ENCODE results near the gene FAM131B. TPM values are rescaled to one million over a fixed set of nuclear protein-coding genes. Genes with fewer than 3 reads are reported as not detected.
"Not testable (repeated sequence)": the region's sequence is repeated elsewhere in the genome, so short reads cannot be mapped to it uniquely, and the experiment has no call there.

FAM131B gene
- total and polyA plus RNA-seq, 11 donors = 0.15 to 0.79 (median 0.40) TPM

DNA sequence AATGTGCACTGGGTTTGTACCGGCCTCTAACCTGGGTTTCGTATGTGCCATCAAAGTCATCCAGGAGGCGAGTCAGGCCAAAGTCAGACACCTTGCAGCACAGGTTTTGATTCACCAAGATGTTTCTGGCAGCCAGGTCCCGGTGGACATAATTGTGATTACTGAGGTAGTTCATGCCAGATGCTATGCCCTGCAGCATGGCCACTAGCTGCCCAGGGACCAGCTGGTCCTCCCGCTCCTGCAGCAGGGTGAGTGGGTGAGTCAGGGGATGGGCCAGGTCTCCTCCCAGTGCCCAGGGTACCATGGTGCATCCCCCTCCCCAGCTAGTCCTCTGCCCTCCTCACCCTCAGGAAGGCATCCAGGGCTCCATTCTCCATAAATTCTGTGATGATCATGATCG is 32.3 kb upstream of the FAM131B start:
- intact Hi-C loops (cut with DNase I) = no loop called here
- Histone ChIP-seq H3K36me3 (peaks cover 0 to 30% (median 15%) of the 10 kb centered on the region in 9 donors), H3K9me3 (no peaks in the 10 kb centered on the region), H3K27ac (no peak overlapping the region), H3K27me3 (no peaks in the 10 kb centered on the region), H3K4me3 (no peak overlapping the region), H3K4me1 (peaks cover 2 to 63% (median 46%) of the 10 kb centered on the region in 12 donors)
- ATAC-seq (no peak), DNase-seq (no peak)
- TF ChIP-seq POLR2A (IDR thresholded peaks at IDR 0.05) (no peak), CTCF (IDR thresholded peaks at IDR 0.05) (no peak)
- 80 to 90% (median 85%) methylated on average over 5 to 6 of the region's 6 CpGs for WGBS, 4 donors

GRCh38 chr7:143394068-143394467 is 31.6 kb upstream of the FAM131B start:
- Histone ChIP-seq H3K4me1 (peaks cover 2 to 70% (median 48%) of the 10 kb centered on the region in 12 donors), H3K9me3 (no peaks in the 10 kb centered on the region), H3K27ac (no peak overlapping the region), H3K27me3 (no peaks in the 10 kb centered on the region), H3K36me3 (peaks cover 0 to 37% (median 22%) of the 10 kb centered on the region in 9 donors), H3K4me3 (no peak overlapping the region)
- ATAC-seq (no peak), DNase-seq (no peak)
- 96 to 97% (median 96%) methylated on average over 6 of the region's 6 CpGs for WGBS, 4 donors
- TF ChIP-seq POLR2A (IDR thresholded peaks at IDR 0.05) (no peak), CTCF (IDR thresholded peaks at IDR 0.05) (no peak)
- intact Hi-C loops (cut with DNase I) = no loop called here

DNA sequence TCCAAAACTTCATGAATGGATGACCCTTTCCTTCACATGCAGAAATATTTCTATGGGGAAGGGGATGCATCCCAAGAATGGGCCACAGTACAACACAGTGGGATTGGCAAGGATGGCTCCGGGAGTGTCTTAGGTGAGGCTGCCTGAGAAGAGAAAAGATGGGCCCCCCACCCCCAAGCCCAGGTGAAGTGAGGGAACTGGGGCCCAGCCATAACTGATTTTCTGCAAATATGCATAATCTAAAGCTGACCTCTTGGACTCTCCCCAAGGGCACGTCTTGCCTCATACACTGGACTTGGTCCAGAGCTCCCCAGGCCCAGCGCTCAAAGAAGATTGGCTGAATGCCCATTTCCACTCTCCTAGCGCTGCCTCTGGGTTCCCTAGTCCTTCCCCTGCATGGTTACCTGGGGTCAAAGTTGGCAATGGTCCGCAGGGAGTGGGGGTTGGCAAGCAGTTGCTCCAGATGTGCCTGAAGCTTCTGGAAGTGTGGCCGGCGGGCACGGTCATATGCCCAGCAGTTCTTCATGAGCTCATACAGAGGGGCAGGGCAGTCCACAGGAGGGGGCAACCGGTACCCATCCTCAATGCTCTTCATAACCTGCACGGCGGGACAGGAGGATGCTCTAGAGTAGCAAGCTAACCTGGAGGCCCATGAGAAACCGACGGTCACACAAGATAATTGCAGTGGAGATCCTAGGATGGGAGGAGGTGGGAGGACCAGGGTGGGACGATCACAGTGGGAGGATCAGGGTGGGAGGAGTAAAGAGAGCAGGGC is 30.9 kb upstream of the FAM131B start:
- Histone ChIP-seq H3K4me3 (no peak overlapping the region), H3K27ac (peak overlapping the region in 2 of 12 donors; percentile 81 to 94), H3K9me3 (no peaks in the 10 kb centered on the region), H3K4me1 (peaks cover 2 to 76% (median 48%) of the 10 kb centered on the region in 12 donors), H3K36me3 (peaks cover 0 to 43% (median 28%) of the 10 kb centered on the region in 9 donors), H3K27me3 (no peaks in the 10 kb centered on the region)
- peak in 2 of 5 donors; percentile 19 to 37 for DNase-seq
- 77 to 81% (median 79%) methylated on average over 13 to 14 of the region's 14 CpGs for WGBS, 4 donors
- no peak for TF ChIP-seq CTCF (IDR thresholded peaks at IDR 0.05)
- no peak for TF ChIP-seq POLR2A (IDR thresholded peaks at IDR 0.05)
- no peak for ATAC-seq
- intact Hi-C loops (cut with DNase I) = no loop called here

- WGBS, 4 donors = 84 to 93% (median 90%) methylated on average over 6 of the region's 6 CpGs
- no peak for TF ChIP-seq CTCF (IDR thresholded peaks at IDR 0.05)
- no peak for TF ChIP-seq POLR2A (IDR thresholded peaks at IDR 0.05)
- no peak overlapping the region for H3K4me3 ChIP-seq
- ATAC-seq = no peak
- H3K4me1 ChIP-seq = peaks cover 2 to 81% (median 48%) of the 10 kb centered on the region in 12 donors
- H3K27me3 ChIP-seq = no peaks in the 10 kb centered on the region
- no peak for DNase-seq
- H3K36me3 ChIP-seq = peaks cover 0 to 49% (median 34%) of the 10 kb centered on the region in 9 donors
- H3K9me3 ChIP-seq = no peaks in the 10 kb centered on the region
- intact Hi-C loops (cut with DNase I) = no loop called here
- H3K27ac ChIP-seq = peak overlapping the region in 11 of 12 donors; percentile 72 to 99 (median 85)
Measured at GRCh38 chr7:143392875-143393266, 30.4 kb upstream of the FAM131B start.

GRCh38 chr7:143392427-143392826 is 29.9 kb upstream of the FAM131B start:
- ATAC-seq; H3K27me3 ChIP-seq; H3K4me3 ChIP-seq; intact Hi-C loops (cut with DNase I); H3K9me3 ChIP-seq; DNase-seq: not testable (repeated sequence)
- 80 to 85% (median 82%) methylated on average over 8 of the region's 8 CpGs for WGBS, 4 donors
- Histone ChIP-seq H3K27ac (peak overlapping the region in 11 of 12 donors; percentile 72 to 99 (median 85)), H3K4me1 (peaks cover 2 to 84% (median 48%) of the 10 kb centered on the region in 12 donors), H3K36me3 (peaks cover 0 to 53% (median 38%) of the 10 kb centered on the region in 9 donors)

Data from heart left ventricle (tissue), 16 donors.